Measurements from ENCODE around the gene MYH9.

MYH9 gene

GRCh38 chr22:36383110-36383581 lies 4.6 kb downstream of the MYH9 start:
- peak overlapping the region; percentile 96 for H3K27ac Mint-ChIP-seq
- peaks cover 61% of the 10 kb centered on the region for H3K36me3 Mint-ChIP-seq (ENCODE audit: low read depth)
- peaks cover 76% of the 10 kb centered on the region for H3K4me1 Mint-ChIP-seq (ENCODE audit: low read depth)
- H3K4me3 Mint-ChIP-seq: peak overlapping the region; percentile 94
- no peaks in the 10 kb centered on the region for H3K9me3 Mint-ChIP-seq
- no peaks in the 10 kb centered on the region for H3K27me3 Mint-ChIP-seq

- Mint-ChIP-seq H3K4me3 (peak overlapping the region; percentile 72), H3K27ac (peak overlapping the region; percentile 85), H3K36me3 (ENCODE audit: low read depth) (peaks cover 72% of the 10 kb centered on the region), H3K4me1 (ENCODE audit: low read depth) (peaks cover 91% of the 10 kb centered on the region), H3K9me3 (no peaks in the 10 kb centered on the region), H3K27me3 (no peaks in the 10 kb centered on the region)
Measured at GRCh38 chr22:36381513-36382128, 6.1 kb downstream of the MYH9 start.

- peaks cover 65% of the 10 kb centered on the region for H3K36me3 Mint-ChIP-seq (ENCODE audit: low read depth)
- peak overlapping the region; percentile 95 for H3K27ac Mint-ChIP-seq
- peaks cover 98% of the 10 kb centered on the region for H3K4me1 Mint-ChIP-seq (ENCODE audit: low read depth)
- H3K4me3 Mint-ChIP-seq: peak overlapping the region; percentile 82
- H3K27me3 Mint-ChIP-seq: no peaks in the 10 kb centered on the region
- no peaks in the 10 kb centered on the region for H3K9me3 Mint-ChIP-seq
Measured at GRCh38 chr22:36379593-36380361, 8.0 kb downstream of the MYH9 start.

GRCh38 chr22:36378869-36379217 lies 8.9 kb downstream of the MYH9 start:
- H3K4me3 Mint-ChIP-seq: peak overlapping the region; percentile 82
- H3K4me1 Mint-ChIP-seq (ENCODE audit: low read depth): peaks cover 99% of the 10 kb centered on the region
- H3K36me3 Mint-ChIP-seq (ENCODE audit: low read depth): peaks cover 67% of the 10 kb centered on the region
- no peaks in the 10 kb centered on the region for H3K9me3 Mint-ChIP-seq
- no peaks in the 10 kb centered on the region for H3K27me3 Mint-ChIP-seq
- peak overlapping the region; percentile 95 for H3K27ac Mint-ChIP-seq

- peak overlapping the region; percentile 95 for H3K27ac Mint-ChIP-seq
- no peaks in the 10 kb centered on the region for H3K9me3 Mint-ChIP-seq
- peak overlapping the region; percentile 82 for H3K4me3 Mint-ChIP-seq
- H3K4me1 Mint-ChIP-seq (ENCODE audit: low read depth): peaks cover 99% of the 10 kb centered on the region
- H3K27me3 Mint-ChIP-seq: no peaks in the 10 kb centered on the region
- H3K36me3 Mint-ChIP-seq (ENCODE audit: low read depth): peaks cover 70% of the 10 kb centered on the region
Measured at GRCh38 chr22:36378080-36378868, 9.5 kb downstream of the MYH9 start.

GRCh38 chr22:36377022-36377631 lies 10.6 kb downstream of the MYH9 start:
- peak overlapping the region; percentile 82 for H3K4me3 Mint-ChIP-seq

GRCh38 chr22:36376265-36376664 lies 11.5 kb downstream of the MYH9 start:
- Mint-ChIP-seq H3K4me1 (ENCODE audit: low read depth) (peaks cover 99% of the 10 kb centered on the region), H3K36me3 (ENCODE audit: low read depth) (peaks cover 78% of the 10 kb centered on the region), H3K4me3 (peak overlapping the region; percentile 33), H3K9me3 (no peaks in the 10 kb centered on the region), H3K27ac (peak overlapping the region; percentile 95), H3K27me3 (no peaks in the 10 kb centered on the region)

More at GRCh38 chr22:36377022-36377631, 10.6 kb downstream of the MYH9 start:
- Mint-ChIP-seq H3K36me3 (ENCODE audit: low read depth) (peaks cover 77% of the 10 kb centered on the region), H3K9me3 (no peaks in the 10 kb centered on the region), H3K4me1 (ENCODE audit: low read depth) (peaks cover 99% of the 10 kb centered on the region), H3K27me3 (no peaks in the 10 kb centered on the region), H3K27ac (peak overlapping the region; percentile 95)

- H3K4me3 Mint-ChIP-seq: peak overlapping the region; percentile 69
- H3K4me1 Mint-ChIP-seq (ENCODE audit: low read depth): peaks cover 100% of the 10 kb centered on the region
- peaks cover 72% of the 10 kb centered on the region for H3K36me3 Mint-ChIP-seq (ENCODE audit: low read depth)
- H3K27me3 Mint-ChIP-seq: no peaks in the 10 kb centered on the region
- peak overlapping the region; percentile 93 for H3K27ac Mint-ChIP-seq
- H3K9me3 Mint-ChIP-seq: no peaks in the 10 kb centered on the region
Measured at GRCh38 chr22:36375071-36375980, 12.4 kb downstream of the MYH9 start.

GRCh38 chr22:36374603-36375024 lies 13.2 kb downstream of the MYH9 start:
- Mint-ChIP-seq H3K4me1 (ENCODE audit: low read depth) (peaks cover 100% of the 10 kb centered on the region), H3K27me3 (no peaks in the 10 kb centered on the region), H3K4me3 (peak overlapping the region; percentile 69), H3K36me3 (ENCODE audit: low read depth) (peaks cover 68% of the 10 kb centered on the region), H3K9me3 (no peaks in the 10 kb centered on the region), H3K27ac (peak overlapping the region; percentile 93)

GRCh38 chr22:36373258-36373579 lies 14.5 kb downstream of the MYH9 start:
- peak overlapping the region; percentile 94 for H3K27ac Mint-ChIP-seq
- H3K9me3 Mint-ChIP-seq: no peaks in the 10 kb centered on the region
- H3K27me3 Mint-ChIP-seq: no peaks in the 10 kb centered on the region
- H3K4me3 Mint-ChIP-seq: peak overlapping the region; percentile 61
- H3K36me3 Mint-ChIP-seq (ENCODE audit: low read depth): peaks cover 62% of the 10 kb centered on the region
- H3K4me1 Mint-ChIP-seq (ENCODE audit: low read depth): peaks cover 100% of the 10 kb centered on the region

GRCh38 chr22:36371920-36372319 lies 15.8 kb downstream of the MYH9 start:
- H3K4me1 Mint-ChIP-seq (ENCODE audit: low read depth): peaks cover 100% of the 10 kb centered on the region
- peak overlapping the region; percentile 94 for H3K27ac Mint-ChIP-seq
- peaks cover 59% of the 10 kb centered on the region for H3K36me3 Mint-ChIP-seq (ENCODE audit: low read depth)
- H3K27me3 Mint-ChIP-seq: no peaks in the 10 kb centered on the region
- no peaks in the 10 kb centered on the region for H3K9me3 Mint-ChIP-seq
- H3K4me3 Mint-ChIP-seq: peak overlapping the region; percentile 72

GRCh38 chr22:36369922-36370791 lies 17.6 kb downstream of the MYH9 start:
- Mint-ChIP-seq H3K9me3 (no peaks in the 10 kb centered on the region), H3K36me3 (ENCODE audit: low read depth) (peaks cover 61% of the 10 kb centered on the region), H3K4me1 (ENCODE audit: low read depth) (peaks cover 100% of the 10 kb centered on the region), H3K4me3 (peak overlapping the region; percentile 72), H3K27ac (peak overlapping the region; percentile 94), H3K27me3 (no peaks in the 10 kb centered on the region)
